Gastrocnemius medialis (tissue), 4 donors: ENCODE results near the gene C5. TPM values are rescaled to one million over a fixed set of nuclear protein-coding genes. Genes with fewer than 3 reads are reported as not detected.

Source experiments
- ATAC-seq, 2 donors: fragments of 150-250 bp; one replicate each; pipeline ENCODE4 v1.9.1; 2016
- DNase-seq, 2 donors: peaks; one replicate each; pipeline ENCODE4 v3.0.0-alpha.2; 2019
- H3K27ac ChIP-seq, 4 donors: fragments of 200-600 bp; sonication (generic); 1 replicate in 1 of 4; 2 replicates in 3 of 4; pipeline ENCODE4 v1.5.1; 2016 to 2018; ENCODE audit warnings: mild to moderate bottlenecking in 2 of 4, moderate library complexity in 1 of 4
- H3K27me3 ChIP-seq, 3 donors: fragments of 200-600 bp; sonication (generic) in 2 of 3; 1 replicate in 1 of 3; 2 replicates in 2 of 3; pipeline versions ENCODE4 v1.5.1 to v1.6.0; 2016 to 2019; ENCODE audit warnings: mild to moderate bottlenecking in 1 of 3, moderate library complexity in 1 of 3
- H3K36me3 ChIP-seq, 2 donors: fragments of 200-600 bp; sonication (generic) in 1 of 2; one replicate each; pipeline ENCODE4 v1.5.1; 2017 to 2018
- H3K4me1 ChIP-seq, 2 donors: fragments of 200-600 bp; sonication (generic) in 1 of 2; one replicate each; pipeline ENCODE4 v1.5.1; 2016 to 2017; ENCODE audit warnings: mild to moderate bottlenecking in 2 of 2
- H3K4me3 ChIP-seq, 4 donors: fragments of 200-600 bp; sonication (generic) in 3 of 4; 1 replicate in 1 of 4; 2 replicates in 3 of 4; pipeline ENCODE4 v1.5.1; 2016 to 2019; ENCODE audit warnings: mild to moderate bottlenecking in 2 of 4
- H3K9me3 ChIP-seq, 3 donors: fragments of 200-600 bp; sonication (generic) in 2 of 3; 1 replicate in 1 of 3; 2 replicates in 2 of 3; pipeline ENCODE4 v1.5.1; 2016 to 2019
- CTCF ChIP-seq, 5 experiments: fragments of 450-650 bp in 3 of 5; fragments of 200-600 bp in 2 of 5; sonication (generic) in 2 of 5; IDR thresholded peaks in 4 of 5; conservative IDR thresholded peaks in 1 of 5; 1 replicate in 4 of 5; 2 replicates in 1 of 5; pipeline ENCODE4 v1.5.1; 2016 to 2019; ENCODE audit warnings: antibody characterized with exemption in 5 of 5, mild to moderate bottlenecking in 3 of 5, moderate library complexity in 3 of 5
- POLR2A ChIP-seq, 2 donors: fragments of 450-650 bp; IDR thresholded peaks; one replicate each; pipeline ENCODE4 v1.6.1; 2017; ENCODE audit warnings: antibody characterized with exemption in 2 of 2, mild to moderate bottlenecking in 2 of 2, moderate library complexity in 2 of 2
- in situ Hi-C, 4 donors: fragments of 200-750 bp; cut with MboI; loops; one replicate each; pipeline versions ENCODE4 v1.15.0 to v1.8.0; 2017; ENCODE audit warnings: low sequenced_read_pairs in 4 of 4
- intact Hi-C: fragments of 100-400 bp; cut with DNase I; formaldehyde crosslinking; loops from one replicate; pipeline ENCODE4 v1.15.1; 2023; ENCODE audit warnings: low total_unique reads
- total RNA-seq, 4 donors: library from RNA; depleted of rRNA; stranded (reverse); fragments of >200 nt; gene quantifications; one replicate each; pipeline versions ENCODE4 v1.1.0 to v1.2.3, GENCODE V29; 2016

The C5 gene
- total RNA-seq, 4 donors from 2014 or later = 0.22 to 3.9 (median 1.8) TPM

- Histone ChIP-seq H3K27me3 (no peaks in the 10 kb centered on the region), H3K4me3 (no peak overlapping the region)
- intact Hi-C loops = loop anchor here (2.0 kb wide), 1 partner anchor 61 kb away; the partner anchor contains the start of gene PHF19
Measured at GRCh38 chr9:120937596-120937995, 112.5 kb downstream of the C5 start.

GRCh38 chr9:120937127-120937526, 112.9 kb downstream of the C5 start:
- ATAC-seq (no peak), DNase-seq (no peak)
- in situ Hi-C loops (loop anchor here (5.0 to 25.0 kb wide), 5 partner anchors 62 to 182 kb away; partner anchors contain the start of gene PHF19 (in 3 of the 4)), intact Hi-C loops (loop anchor here (2.0 kb wide), 1 partner anchor 60 kb away; the partner anchor contains the start of gene PHF19)
- no peaks in the 10 kb centered on the region for H3K27me3 ChIP-seq
- H3K36me3 ChIP-seq = no peaks in the 10 kb centered on the region
- TF ChIP-seq POLR2A (IDR thresholded peaks at IDR 0.05) (no peak), CTCF (IDR thresholded peaks at IDR 0.05 in 4 of 5, conservative IDR thresholded peaks at IDR 0.05 in 1 of 5) (no peak)
- peak overlapping the region in 1 of 4 donors; percentile 5 for H3K27ac ChIP-seq
- peaks cover 21 to 25% of the 10 kb centered on the region in 2 donors for H3K4me1 ChIP-seq
- H3K4me3 ChIP-seq = no peak overlapping the region
- no peaks in the 10 kb centered on the region for H3K9me3 ChIP-seq

More at GRCh38 chr9:120937596-120937995, 112.5 kb downstream of the C5 start:
- peaks cover 25 to 30% of the 10 kb centered on the region in 2 donors for H3K4me1 ChIP-seq
- peak overlapping the region in 1 of 4 donors; percentile 5 for H3K27ac ChIP-seq
- no peaks in the 10 kb centered on the region for H3K36me3 ChIP-seq
- ATAC-seq = no peak
- TF ChIP-seq POLR2A (IDR thresholded peaks at IDR 0.05) = no peak
- no peak for TF ChIP-seq CTCF (IDR thresholded peaks at IDR 0.05 in 4 of 5, conservative IDR thresholded peaks at IDR 0.05 in 1 of 5)
- in situ Hi-C loops = loop anchor here (5.0 to 25.0 kb wide), 5 partner anchors 63 to 183 kb away; partner anchors contain the start of gene PHF19 (in 3 of the 4)
- no peaks in the 10 kb centered on the region for H3K9me3 ChIP-seq
- DNase-seq = no peak

- in situ Hi-C loops (loop anchor here (5.0 to 25.0 kb wide), 5 partner anchors 62 to 182 kb away; partner anchors contain the start of gene PHF19 (in 3 of the 4)), intact Hi-C loops (loop anchor here (1.0 to 2.0 kb wide), 3 partner anchors 60 to 180 kb away; partner anchors contain the start of gene PHF19)
- Histone ChIP-seq H3K36me3 (no peaks in the 10 kb centered on the region), H3K27ac (no peak overlapping the region), H3K4me1 (peaks cover 17 to 23% of the 10 kb centered on the region in 2 donors), H3K27me3 (no peaks in the 10 kb centered on the region), H3K9me3 (no peaks in the 10 kb centered on the region), H3K4me3 (no peak overlapping the region)
- DNase-seq (no peak), ATAC-seq (no peak)
- TF ChIP-seq POLR2A (IDR thresholded peaks at IDR 0.05) = no peak
- peak in 2 of 5 experiments; percentile 3 to 4 for TF ChIP-seq CTCF (IDR thresholded peaks at IDR 0.05 in 4 of 5, conservative IDR thresholded peaks at IDR 0.05 in 1 of 5)
Measured at GRCh38 chr9:120936764-120937122, 113.3 kb downstream of the C5 start.

- Histone ChIP-seq H3K4me1 (peaks cover 22 to 23% of the 10 kb centered on the region in 2 donors), H3K27me3 (no peaks in the 10 kb centered on the region), H3K9me3 (no peaks in the 10 kb centered on the region), H3K27ac (peak overlapping the region; percentile 53 to 72 (median 60)), H3K4me3 (no peak overlapping the region), H3K36me3 (no peaks in the 10 kb centered on the region)
- DNase-seq (peak; percentile 76 to 80), ATAC-seq (peak; percentile 80 to 83)
- intact Hi-C loops = loop anchor here (1.0 to 2.0 kb wide), 3 partner anchors 59 to 180 kb away; partner anchors contain the start of gene PHF19
- peak; percentile 78 to 88 (median 79) for TF ChIP-seq CTCF (IDR thresholded peaks at IDR 0.05 in 4 of 5, conservative IDR thresholded peaks at IDR 0.05 in 1 of 5)
- TF ChIP-seq POLR2A (IDR thresholded peaks at IDR 0.05) = no peak
- in situ Hi-C loops = loop anchor here (5.0 to 25.0 kb wide), 5 partner anchors 61 to 181 kb away; partner anchors contain the start of gene PHF19 (in 3 of the 4)
Measured at GRCh38 chr9:120936011-120936763, 113.9 kb downstream of the C5 start.
